K562 (cell line): ENCODE results near the gene TXNIP. TPM values are rescaled to one million over a fixed set of nuclear protein-coding genes. Genes with fewer than 3 reads are reported as not detected.

Experiments
- CTBP1 ChIP-seq: fragments of 450-650 bp; IDR thresholded peaks from 2 replicates; pipeline ENCODE4 v1.6.1; 2016; ENCODE audit warnings: borderline replicate concordance
- GTF2F1 ChIP-seq: IDR thresholded peaks from 2 replicates; pipeline ENCODE4 v1.6.1; 2011; ENCODE audit warnings: low read depth, low read length, improper control_type of control experiment
- KDM5B ChIP-seq: fragments of 200-600 bp; sonication (generic); IDR thresholded peaks from 2 replicates; pipeline ENCODE4 v1.6.1; 2012; ENCODE audit warnings: low read depth, mild to moderate bottlenecking, moderate library complexity, low read length, control low read depth, inconsistent platforms; ENCODE audit not compliant: insufficient replicate concordance
- MYBL2 ChIP-seq, 2 experiments: fragments of 450-650 bp in 1 of 2; sonication (generic) in 1 of 2; formaldehyde crosslinking in 1 of 2; IDR thresholded peaks; 2 replicates each; pipeline versions ENCODE4 v1.6.1 to v1.8.1; 2017 to 2022; ENCODE audit warnings: borderline replicate concordance in 1 of 2, inconsistent platforms in 1 of 2, low read depth in 1 of 2, mild to moderate bottlenecking in 1 of 2, missing genetic modification reagents in 1 of 2, moderate library complexity in 1 of 2
- RBM25 ChIP-seq: fragments of 200-400 bp; formaldehyde crosslinking; IDR thresholded peaks from 2 replicates; pipeline ENCODE4 v1.6.1; 2018; ENCODE audit warnings: low read length, low read depth, moderate library complexity; ENCODE audit not compliant: severe bottlenecking
- TRIM24 ChIP-seq, 2 experiments: fragments of 450-650 bp; IDR thresholded peaks; 2 replicates each; pipeline ENCODE4 v1.6.1; 2016
- ZKSCAN8 ChIP-seq: fragments of 200-800 bp; sonication (Bioruptor generic); IDR thresholded peaks from 2 replicates; pipeline ENCODE4 v1.6.1; 2016; ENCODE audit warnings: missing genetic modification characterization, missing compliant biosample characterization
- ZNF224 ChIP-seq: sonication (generic); formaldehyde crosslinking; IDR thresholded peaks from 2 replicates; pipeline ENCODE4 v1.8.0; 2022; ENCODE audit warnings: mild to moderate bottlenecking, missing genetic modification reagents
- polyA plus RNA-seq, 8 experiments: library from polyadenylated mRNA; depleted of rRNA in 4 of 8; stranded (reverse) in 5 of 8; unstranded in 3 of 8; fragments of >200 nt; fragmentation: Nextera tagmentation in 2 of 8; fragmentation: Illumina TruSeq in 1 of 8; extraction: Ambion mirVana in 2 of 8; extraction: Trizol in 1 of 8; gene quantifications; 2 replicates each; pipeline versions ENCODE4 v1.2.1 to v1.2.3, GENCODE V29; 2011 to 2014; ENCODE audit warnings: inconsistent platforms in 1 of 8, missing spikeins in 1 of 8
- total RNA-seq, 7 experiments: library from RNA; depleted of rRNA in 6 of 7; stranded (reverse); fragments of >200 nt in 6 of 7; fragmentation: Illumina TruSeq in 2 of 7; extraction: Trizol in 2 of 7; gene quantifications; 2 replicates each; pipeline versions ENCODE4 v1.2.1 to v1.2.3, GENCODE V29; 2011 to 2021; ENCODE audit warnings: low replicate concordance in 1 of 7
- TF ChIP-seq, protein P1 (sequence below): sonication (generic); formaldehyde crosslinking; IDR thresholded peaks from 2 replicates; pipeline ENCODE4 v1.8.0; 2023; ENCODE audit warnings: mild to moderate bottlenecking, missing genetic modification reagents
- TF ChIP-seq, protein P2 (sequence below), 2 experiments: fragments of 450-650 bp in 1 of 2; sonication (generic) in 1 of 2; formaldehyde crosslinking in 1 of 2; IDR thresholded peaks; 2 replicates each; pipeline versions ENCODE4 v1.7.1 to v1.9.0; 2016 to 2022; ENCODE audit warnings: inconsistent platforms in 1 of 2, mild to moderate bottlenecking in 1 of 2, missing genetic modification reagents in 1 of 2
- TF ChIP-seq, protein P3 (sequence below): fragments of 450-650 bp; IDR thresholded peaks from 2 replicates; pipeline ENCODE4 v1.6.1; 2017; ENCODE audit warnings: antibody characterized with exemption

TXNIP gene
- total and polyA plus RNA-seq, 9 of the 15 experiments (the other 6 are each of a cell fraction or from before 2014, with no cell fraction given), result 120 to 499 (median 257) TPM

DNA sequence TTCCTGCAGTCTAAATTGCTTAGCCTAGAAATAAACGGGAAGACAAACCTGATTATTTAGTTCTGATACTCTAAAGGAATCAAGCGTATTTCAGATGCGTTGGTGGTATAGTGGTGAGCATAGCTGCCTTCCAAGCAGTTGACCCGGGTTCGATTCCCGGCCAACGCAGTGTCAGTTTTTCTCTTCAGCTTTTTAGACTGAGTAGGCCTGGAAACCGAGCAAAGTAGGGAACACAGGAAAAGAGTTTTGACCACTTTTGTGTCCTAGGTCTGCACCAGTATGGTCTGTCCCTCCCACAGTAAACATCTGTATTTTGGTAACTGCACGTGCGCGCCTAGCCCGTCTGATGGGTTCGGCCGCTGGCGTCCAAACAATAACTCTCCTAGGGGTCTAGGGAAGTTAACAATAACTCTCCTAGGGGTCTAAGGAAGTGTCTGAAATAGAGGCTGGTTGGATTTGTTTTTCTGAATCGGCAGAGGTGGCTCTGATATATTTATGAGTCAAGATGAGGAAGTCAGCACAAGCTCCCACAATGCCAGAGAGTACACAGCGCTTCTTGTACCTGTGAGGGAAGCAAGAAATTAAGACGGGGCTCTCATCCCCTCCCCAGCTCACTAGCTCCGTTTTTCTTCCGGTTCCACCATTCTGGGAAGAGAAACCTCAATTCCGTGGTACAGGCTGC lies 40.7 kb upstream of the TXNIP start (continued):
- TF ChIP-seq TRIM24 (IDR thresholded peaks at IDR 0.05) (peak in 1 of 2 experiments; percentile 62; a peak in 2 of 4 replicates), RBM25 (no peak), CTBP1 (no peak; the same call in 1 of the 2 replicates), KDM5B (peak; percentile 52), ZNF224 (no peak), MYBL2 (IDR thresholded peaks at IDR 0.05; ENCODE audit: low read depth) (no peak), MYBL2 (CRISPR knock-in tag; IDR thresholded peaks at IDR 0.05; ENCODE audit: borderline replicate concordance) (no peak), ZKSCAN8 (CRISPR knock-in tag) (no peak), GTF2F1 (peak; percentile 48; the same call in 1 of the 2 replicates)
- TF ChIP-seq, protein P1, sequence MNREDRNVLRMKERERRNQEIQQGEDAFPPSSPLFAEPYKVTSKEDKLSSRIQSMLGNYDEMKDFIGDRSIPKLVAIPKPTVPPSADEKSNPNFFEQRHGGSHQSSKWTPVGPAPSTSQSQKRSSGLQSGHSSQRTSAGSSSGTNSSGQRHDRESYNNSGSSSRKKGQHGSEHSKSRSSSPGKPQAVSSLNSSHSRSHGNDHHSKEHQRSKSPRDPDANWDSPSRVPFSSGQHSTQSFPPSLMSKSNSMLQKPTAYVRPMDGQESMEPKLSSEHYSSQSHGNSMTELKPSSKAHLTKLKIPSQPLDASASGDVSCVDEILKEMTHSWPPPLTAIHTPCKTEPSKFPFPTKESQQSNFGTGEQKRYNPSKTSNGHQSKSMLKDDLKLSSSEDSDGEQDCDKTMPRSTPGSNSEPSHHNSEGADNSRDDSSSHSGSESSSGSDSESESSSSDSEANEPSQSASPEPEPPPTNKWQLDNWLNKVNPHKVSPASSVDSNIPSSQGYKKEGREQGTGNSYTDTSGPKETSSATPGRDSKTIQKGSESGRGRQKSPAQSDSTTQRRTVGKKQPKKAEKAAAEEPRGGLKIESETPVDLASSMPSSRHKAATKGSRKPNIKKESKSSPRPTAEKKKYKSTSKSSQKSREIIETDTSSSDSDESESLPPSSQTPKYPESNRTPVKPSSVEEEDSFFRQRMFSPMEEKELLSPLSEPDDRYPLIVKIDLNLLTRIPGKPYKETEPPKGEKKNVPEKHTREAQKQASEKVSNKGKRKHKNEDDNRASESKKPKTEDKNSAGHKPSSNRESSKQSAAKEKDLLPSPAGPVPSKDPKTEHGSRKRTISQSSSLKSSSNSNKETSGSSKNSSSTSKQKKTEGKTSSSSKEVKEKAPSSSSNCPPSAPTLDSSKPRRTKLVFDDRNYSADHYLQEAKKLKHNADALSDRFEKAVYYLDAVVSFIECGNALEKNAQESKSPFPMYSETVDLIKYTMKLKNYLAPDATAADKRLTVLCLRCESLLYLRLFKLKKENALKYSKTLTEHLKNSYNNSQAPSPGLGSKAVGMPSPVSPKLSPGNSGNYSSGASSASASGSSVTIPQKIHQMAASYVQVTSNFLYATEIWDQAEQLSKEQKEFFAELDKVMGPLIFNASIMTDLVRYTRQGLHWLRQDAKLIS (CRISPR knock-in tag), result no peak
- TF ChIP-seq, protein P2, sequence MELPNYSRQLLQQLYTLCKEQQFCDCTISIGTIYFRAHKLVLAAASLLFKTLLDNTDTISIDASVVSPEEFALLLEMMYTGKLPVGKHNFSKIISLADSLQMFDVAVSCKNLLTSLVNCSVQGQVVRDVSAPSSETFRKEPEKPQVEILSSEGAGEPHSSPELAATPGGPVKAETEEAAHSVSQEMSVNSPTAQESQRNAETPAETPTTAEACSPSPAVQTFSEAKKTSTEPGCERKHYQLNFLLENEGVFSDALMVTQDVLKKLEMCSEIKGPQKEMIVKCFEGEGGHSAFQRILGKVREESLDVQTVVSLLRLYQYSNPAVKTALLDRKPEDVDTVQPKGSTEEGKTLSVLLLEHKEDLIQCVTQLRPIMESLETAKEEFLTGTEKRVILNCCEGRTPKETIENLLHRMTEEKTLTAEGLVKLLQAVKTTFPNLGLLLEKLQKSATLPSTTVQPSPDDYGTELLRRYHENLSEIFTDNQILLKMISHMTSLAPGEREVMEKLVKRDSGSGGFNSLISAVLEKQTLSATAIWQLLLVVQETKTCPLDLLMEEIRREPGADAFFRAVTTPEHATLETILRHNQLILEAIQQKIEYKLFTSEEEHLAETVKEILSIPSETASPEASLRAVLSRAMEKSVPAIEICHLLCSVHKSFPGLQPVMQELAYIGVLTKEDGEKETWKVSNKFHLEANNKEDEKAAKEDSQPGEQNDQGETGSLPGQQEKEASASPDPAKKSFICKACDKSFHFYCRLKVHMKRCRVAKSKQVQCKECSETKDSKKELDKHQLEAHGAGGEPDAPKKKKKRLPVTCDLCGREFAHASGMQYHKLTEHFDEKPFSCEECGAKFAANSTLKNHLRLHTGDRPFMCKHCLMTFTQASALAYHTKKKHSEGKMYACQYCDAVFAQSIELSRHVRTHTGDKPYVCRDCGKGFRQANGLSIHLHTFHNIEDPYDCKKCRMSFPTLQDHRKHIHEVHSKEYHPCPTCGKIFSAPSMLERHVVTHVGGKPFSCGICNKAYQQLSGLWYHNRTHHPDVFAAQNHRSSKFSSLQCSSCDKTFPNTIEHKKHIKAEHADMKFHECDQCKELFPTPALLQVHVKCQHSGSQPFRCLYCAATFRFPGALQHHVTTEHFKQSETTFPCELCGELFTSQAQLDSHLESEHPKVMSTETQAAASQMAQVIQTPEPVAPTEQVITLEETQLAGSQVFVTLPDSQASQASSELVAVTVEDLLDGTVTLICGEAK (IDR thresholded peaks at IDR 0.05), result peak; percentile 86
- TF ChIP-seq, protein P2 (CRISPR knock-in tag; IDR thresholded peaks at IDR 0.05), result no peak
- TF ChIP-seq, protein P3, sequence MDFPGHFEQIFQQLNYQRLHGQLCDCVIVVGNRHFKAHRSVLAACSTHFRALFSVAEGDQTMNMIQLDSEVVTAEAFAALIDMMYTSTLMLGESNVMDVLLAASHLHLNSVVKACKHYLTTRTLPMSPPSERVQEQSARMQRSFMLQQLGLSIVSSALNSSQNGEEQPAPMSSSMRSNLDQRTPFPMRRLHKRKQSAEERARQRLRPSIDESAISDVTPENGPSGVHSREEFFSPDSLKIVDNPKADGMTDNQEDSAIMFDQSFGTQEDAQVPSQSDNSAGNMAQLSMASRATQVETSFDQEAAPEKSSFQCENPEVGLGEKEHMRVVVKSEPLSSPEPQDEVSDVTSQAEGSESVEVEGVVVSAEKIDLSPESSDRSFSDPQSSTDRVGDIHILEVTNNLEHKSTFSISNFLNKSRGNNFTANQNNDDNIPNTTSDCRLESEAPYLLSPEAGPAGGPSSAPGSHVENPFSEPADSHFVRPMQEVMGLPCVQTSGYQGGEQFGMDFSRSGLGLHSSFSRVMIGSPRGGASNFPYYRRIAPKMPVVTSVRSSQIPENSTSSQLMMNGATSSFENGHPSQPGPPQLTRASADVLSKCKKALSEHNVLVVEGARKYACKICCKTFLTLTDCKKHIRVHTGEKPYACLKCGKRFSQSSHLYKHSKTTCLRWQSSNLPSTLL, result peak; percentile 78
